ENCODE data around the gene EYA2.

The EYA2 gene

GRCh38 chr20:46977204-46977603, 82.6 kb downstream of the EYA2 start:
- no peak for TF ChIP-seq CTCF (IDR thresholded peaks at IDR 0.05; ENCODE audit: control insufficient read depth, extremely low read depth, insufficient read depth)
- no peak overlapping the region for H3K4me3 ChIP-seq (ENCODE audit: low read depth, low read length)
- DNase-seq (ENCODE audit: low read depth): no peak

- no peak for TF ChIP-seq CTCF (IDR thresholded peaks at IDR 0.05; ENCODE audit: control insufficient read depth, extremely low read depth, insufficient read depth)
- no peak for DNase-seq (ENCODE audit: low read depth)
- H3K4me3 ChIP-seq (ENCODE audit: low read depth, low read length): no peak overlapping the region
Measured at GRCh38 chr20:46977909-46978588, 83.4 kb downstream of the EYA2 start.

- no peak for TF ChIP-seq CTCF (IDR thresholded peaks at IDR 0.05; ENCODE audit: control insufficient read depth, extremely low read depth, insufficient read depth)
- no peak overlapping the region for H3K4me3 ChIP-seq (ENCODE audit: low read depth, low read length)
- no peak for DNase-seq (ENCODE audit: low read depth)
Measured at GRCh38 chr20:46978951-46979491, 84.4 kb downstream of the EYA2 start.

- no peak overlapping the region for H3K4me3 ChIP-seq (ENCODE audit: low read depth, low read length)
- TF ChIP-seq CTCF (IDR thresholded peaks at IDR 0.05; ENCODE audit: control insufficient read depth, extremely low read depth, insufficient read depth): no peak
- no peak for DNase-seq (ENCODE audit: low read depth)
Measured at GRCh38 chr20:46979603-46980241, 85.1 kb downstream of the EYA2 start.

GRCh38 chr20:46981184-46981583, 86.5 kb downstream of the EYA2 start:
- TF ChIP-seq CTCF (IDR thresholded peaks at IDR 0.05; ENCODE audit: control insufficient read depth, extremely low read depth, insufficient read depth): no peak

GRCh38 chr20:46983466-46983865, 88.8 kb downstream of the EYA2 start:
- no peak overlapping the region for H3K4me3 ChIP-seq (ENCODE audit: low read depth, low read length)
- no peak for TF ChIP-seq CTCF (IDR thresholded peaks at IDR 0.05; ENCODE audit: control insufficient read depth, extremely low read depth, insufficient read depth)
- DNase-seq (ENCODE audit: low read depth): no peak

More at GRCh38 chr20:46981184-46981583, 86.5 kb downstream of the EYA2 start:
- no peak for DNase-seq (ENCODE audit: low read depth)
- no peak overlapping the region for H3K4me3 ChIP-seq (ENCODE audit: low read depth, low read length)

Data from LNCaP clone FGC (cell line).